SHP77 treated with DMSO at 0.1 percent for 48 hours (cell line): ENCODE results near the gene GDAP1L1.
A peak's percentile ranks its signal among the peaks of the same experiment; 100 is the strongest.
"Not testable (repeated sequence)": the region's sequence is repeated elsewhere in the genome, so short reads cannot be mapped to it uniquely, and the experiment has no call there.

ENCODE experiments used
- DNase-seq: peaks from one replicate; lab custom pipeline; 2025; lab: John Stamatoyannopoulos, UW

Gene GDAP1L1

GRCh38 chr20:44302026-44302669, 55.0 kb downstream of the GDAP1L1 start:
- DNase-seq, result no peak

GRCh38 chr20:44302736-44303135, 55.6 kb downstream of the GDAP1L1 start:
- no peak for DNase-seq

GRCh38 chr20:44304383-44304782, 57.3 kb downstream of the GDAP1L1 start:
- no peak for DNase-seq

- DNase-seq, result no peak
Measured at GRCh38 chr20:44306927-44307326, 59.8 kb downstream of the GDAP1L1 start.

- no peak for DNase-seq
Measured at GRCh38 chr20:44309763-44310663, 62.9 kb downstream of the GDAP1L1 start.

- DNase-seq, result peak; percentile 86
Measured at GRCh38 chr20:44310664-44311639, 63.8 kb downstream of the GDAP1L1 start, which contains the start of gene FITM2. FITM2 (minus strand) TSS chr20:44311202; CDS start chr20:44311148, 54 bp downstream.

GRCh38 chr20:44314870-44315269, 67.8 kb downstream of the GDAP1L1 start:
- DNase-seq, result no peak

- no peak for DNase-seq
Measured at GRCh38 chr20:44319839-44320422, 72.8 kb downstream of the GDAP1L1 start.

- DNase-seq, result no peak
Measured at GRCh38 chr20:44324343-44324742, 77.2 kb downstream of the GDAP1L1 start.

- DNase-seq, result no peak
Measured at GRCh38 chr20:44326391-44327159, 79.5 kb downstream of the GDAP1L1 start.

GRCh38 chr20:44327748-44328147, 80.6 kb downstream of the GDAP1L1 start:
- not testable (repeated sequence) for DNase-seq

GRCh38 chr20:44328428-44328827, 81.3 kb downstream of the GDAP1L1 start:
- DNase-seq, result no peak
